Skin of body (tissue), 2 donors: ENCODE measurements around the gene MUC21. TPM values are rescaled to one million over a fixed set of nuclear protein-coding genes. Genes with fewer than 3 reads are reported as not detected.

Experiments
- DNase-seq: peaks from one replicate; lab custom pipeline; 2025; lab: John Stamatoyannopoulos, UW
- total RNA-seq: library from RNA; depleted of rRNA; stranded (reverse); fragments of >200 nt; gene quantifications from one replicate; pipeline ENCODE4 v1.2.3, GENCODE V29; 2014

The MUC21 gene
- total RNA-seq = not detected

GRCh38 chr6:30983439-30983838 lies at the start of gene MUC21:
Gene MUC21, plus strand, starts transcription at chr6:30983718. Its CDS starts 241 bp downstream, at chr6:30983959.
- no peak for DNase-seq

- DNase-seq = no peak
Observed at GRCh38 chr6:30935018-30935417, 48.5 kb upstream of the MUC21 start.

DNA sequence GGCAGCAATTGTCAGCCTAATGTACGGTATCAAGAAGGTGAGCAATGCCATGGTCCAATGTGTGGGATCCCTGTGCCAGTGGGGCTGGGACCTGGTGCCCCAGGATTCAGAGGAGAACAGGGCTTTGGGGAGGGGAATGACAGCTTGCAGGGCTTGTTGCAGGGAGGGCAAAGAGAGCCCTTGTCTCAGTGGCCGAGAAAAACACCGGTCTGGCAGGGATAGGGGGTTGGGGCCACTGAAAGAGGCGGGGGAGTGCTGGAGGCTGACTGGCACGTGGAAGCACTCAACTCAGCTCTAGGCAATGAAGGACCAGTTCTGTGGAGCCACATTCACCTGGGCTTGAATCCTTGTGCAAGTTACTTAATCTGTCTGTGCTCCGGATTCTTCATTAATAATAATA lies 46.3 kb upstream of the MUC21 start:
- no peak for DNase-seq

- no peak for DNase-seq
Observed at GRCh38 chr6:30938730-30939129, 44.8 kb upstream of the MUC21 start.

- no peak for DNase-seq
Observed at GRCh38 chr6:30939473-30939872, 44.0 kb upstream of the MUC21 start.

- no peak for DNase-seq
Observed at GRCh38 chr6:30940361-30940986, 43.0 kb upstream of the MUC21 start, which contains the start of gene MUCL3. Gene MUCL3, plus strand, starts transcription at chr6:30940973. Its CDS starts 27 bp downstream, at chr6:30941000.

- DNase-seq = peak; percentile 21
Observed at GRCh38 chr6:30942338-30943060, 41.0 kb upstream of the MUC21 start.

DNA sequence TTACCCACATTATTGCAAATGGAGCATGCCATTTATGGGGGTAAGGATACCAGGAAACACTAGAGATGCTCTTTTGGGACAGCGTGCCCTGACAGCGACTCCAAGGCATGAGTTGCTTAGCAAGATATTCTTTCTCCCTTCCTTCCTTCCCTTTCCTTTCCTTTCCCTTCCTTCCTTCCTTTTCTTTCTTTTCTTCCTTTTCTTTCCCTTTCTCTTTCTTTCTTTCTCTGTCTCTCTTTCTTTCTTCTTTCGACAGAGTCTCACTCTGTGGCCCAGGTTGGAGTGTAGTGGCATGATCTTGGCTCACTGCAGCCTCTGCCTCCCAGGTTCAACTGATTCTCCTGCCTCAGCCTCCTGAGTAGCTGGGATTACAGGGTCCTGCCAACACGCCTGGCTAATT lies 39.5 kb upstream of the MUC21 start:
- DNase-seq = no peak

DNA sequence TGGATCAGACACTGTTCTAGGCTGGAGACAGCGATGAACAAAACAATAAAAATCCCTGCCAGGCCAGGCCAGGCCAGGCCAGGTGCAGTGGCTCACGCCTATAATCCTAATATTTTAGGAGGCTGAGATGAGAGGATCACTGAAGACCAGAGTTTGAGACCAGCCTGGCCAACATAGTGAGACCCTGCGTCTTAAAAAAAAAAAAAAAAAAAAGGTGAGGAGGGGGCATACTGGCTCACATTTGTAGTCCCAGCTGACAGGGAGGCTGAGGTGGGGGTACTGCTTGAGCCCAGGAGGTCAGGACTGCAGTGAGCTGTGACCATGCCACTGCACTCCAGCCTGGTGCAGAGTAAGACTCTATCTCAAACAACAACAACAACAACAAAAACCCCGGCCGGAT lies 38.2 kb upstream of the MUC21 start:
- no peak for DNase-seq

DNA sequence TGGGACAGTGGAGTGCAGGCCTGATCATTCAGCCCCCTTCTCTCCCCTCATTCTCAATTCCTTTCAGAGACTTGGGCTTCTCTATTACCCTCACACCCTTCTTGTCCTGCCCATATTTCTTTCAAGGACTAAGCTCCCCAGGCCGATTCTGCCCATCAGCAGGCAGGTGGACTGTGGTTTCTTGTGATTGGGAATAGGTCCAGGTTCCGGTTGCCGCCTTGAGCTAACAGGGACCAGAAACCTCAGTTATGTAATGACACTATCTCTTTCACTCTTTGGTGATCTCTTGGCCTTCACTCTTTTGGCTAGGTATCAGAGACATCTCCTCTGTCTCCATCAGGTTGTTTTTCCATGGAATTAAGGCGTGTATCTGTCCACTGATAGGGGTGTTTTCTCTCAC lies 36.3 kb upstream of the MUC21 start:
- no peak for DNase-seq

- DNase-seq = no peak
Observed at GRCh38 chr6:30948811-30949210, 34.7 kb upstream of the MUC21 start.

GRCh38 chr6:30951907-30952469 lies 31.5 kb upstream of the MUC21 start:
- no peak for DNase-seq

- DNase-seq = no peak
Observed at GRCh38 chr6:30954631-30955366, 28.7 kb upstream of the MUC21 start.

- DNase-seq = no peak
Observed at GRCh38 chr6:30955367-30956042, 28.0 kb upstream of the MUC21 start.

GRCh38 chr6:30957716-30958115 lies 25.8 kb upstream of the MUC21 start:
- DNase-seq = no peak

GRCh38 chr6:30960907-30961673 lies 22.4 kb upstream of the MUC21 start:
- no peak for DNase-seq

DNA sequence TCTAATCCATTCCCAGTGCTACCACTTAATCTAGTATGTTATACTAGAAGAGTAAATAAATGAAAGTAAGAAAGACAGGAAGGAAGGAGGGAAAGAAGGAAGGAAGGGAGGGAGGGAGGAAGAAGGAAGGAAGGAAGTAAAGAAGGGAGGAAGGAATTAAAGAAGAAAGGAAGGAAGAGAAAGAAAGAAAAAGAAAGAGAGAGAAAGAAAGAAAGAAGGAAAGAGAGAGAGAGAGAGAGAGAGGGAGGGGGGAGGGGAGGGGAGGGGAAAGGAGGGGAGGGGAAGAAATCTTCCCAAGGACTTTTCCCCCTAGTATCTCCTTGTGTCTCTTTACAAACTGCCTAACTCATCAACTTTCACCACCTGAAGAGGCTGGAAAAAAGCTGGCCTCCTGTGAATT lies 20.8 kb upstream of the MUC21 start:
- DNase-seq = no peak

- DNase-seq = no peak
Observed at GRCh38 chr6:30963641-30964040, 19.9 kb upstream of the MUC21 start.

DNA sequence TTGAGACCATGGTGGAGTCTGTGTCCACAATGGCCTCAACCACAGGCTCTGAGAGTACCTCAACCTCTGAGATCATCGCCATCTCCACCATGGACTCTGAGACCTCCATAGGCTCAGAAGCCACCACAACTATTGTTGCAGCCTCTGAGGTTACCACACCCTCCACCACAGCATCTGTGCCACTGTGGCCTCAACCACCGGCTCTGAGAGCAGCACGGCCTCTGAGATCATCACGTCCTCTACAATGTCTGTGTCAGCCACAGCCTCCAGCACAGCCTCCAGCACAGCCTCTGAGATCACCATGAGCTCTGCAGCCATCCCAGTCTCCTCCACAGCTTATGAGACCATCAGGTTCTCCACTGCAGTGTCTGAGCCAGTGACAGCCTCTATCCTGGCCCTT lies 19.4 kb upstream of the MUC21 start:
- DNase-seq = no peak

- DNase-seq = no peak
Observed at GRCh38 chr6:30965140-30965601, 18.3 kb upstream of the MUC21 start.

DNA sequence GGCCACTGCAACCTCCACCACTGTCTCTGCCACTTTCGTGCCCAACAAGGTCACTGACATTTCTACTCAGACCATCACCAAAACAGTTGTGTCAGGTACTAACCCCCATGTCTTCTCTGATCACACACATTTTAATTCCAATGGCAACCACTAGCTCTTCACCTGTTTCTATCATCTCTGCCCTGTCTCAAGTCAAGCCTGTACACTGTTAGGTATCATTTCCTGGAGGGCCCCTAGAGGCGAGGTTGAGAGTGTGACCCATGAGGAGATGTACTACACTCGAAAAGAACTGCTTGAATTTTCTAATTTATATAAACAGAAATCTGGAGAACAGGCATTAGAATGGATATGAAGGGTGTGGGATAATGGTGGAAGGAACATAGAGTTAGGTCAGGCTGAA lies 17.4 kb upstream of the MUC21 start:
- no peak for DNase-seq
